Osteoblast (primary cell): ENCODE measurements around the gene UBE2R2. TPM values are rescaled to one million over a fixed set of nuclear protein-coding genes. Genes with fewer than 3 reads are reported as not detected.
A peak's percentile ranks its signal among the peaks of the same experiment; 100 is the strongest.

Experiments used
- DNase-seq: peaks from one replicate; pipeline ENCODE4 v3.0.0; 2011; ENCODE audit warnings: low spot score, mixed read lengths; ENCODE audit not compliant: insufficient read length; ENCODE audit errors: missing footprints
- H2AFZ ChIP-seq: 2 replicates; pipeline ENCODE4 v1.6.0; 2011; ENCODE audit warnings: mild to moderate bottlenecking, low read length
- H3K27ac ChIP-seq: 2 replicates; pipeline ENCODE4 v1.5.1; 2011; ENCODE audit warnings: mild to moderate bottlenecking, low read depth, low read length, moderate library complexity
- H3K27me3 ChIP-seq: 2 replicates; pipeline ENCODE4 v1.6.0; 2012; ENCODE audit warnings: mild to moderate bottlenecking, control low read depth, inconsistent platforms, low read length, moderate library complexity; ENCODE audit not compliant: insufficient read depth
- H3K36me3 ChIP-seq: 2 replicates; pipeline ENCODE4 v1.5.1; 2011; ENCODE audit warnings: mild to moderate bottlenecking, low read length, control low read depth, moderate library complexity; ENCODE audit not compliant: insufficient read depth
- H3K4me1 ChIP-seq: 2 replicates; pipeline ENCODE4 v1.5.1; 2011; ENCODE audit warnings: mild to moderate bottlenecking, low read length, control low read depth, moderate library complexity; ENCODE audit not compliant: insufficient read depth
- H3K4me2 ChIP-seq: 2 replicates; pipeline ENCODE4 v1.6.0; 2011; ENCODE audit warnings: mild to moderate bottlenecking, low read length; ENCODE audit not compliant: insufficient read depth
- H3K4me3 ChIP-seq: fragments of 200-600 bp; sonication (generic); 3 replicates; pipeline ENCODE4 v1.5.1; 2012; ENCODE audit warnings: mild to moderate bottlenecking, low read length, inconsistent platforms; ENCODE audit not compliant: insufficient read depth
- H3K79me2 ChIP-seq: 2 replicates; pipeline ENCODE4 v1.6.0; 2012; ENCODE audit warnings: mild to moderate bottlenecking, low read length, control low read depth, inconsistent platforms; ENCODE audit not compliant: insufficient read depth
- H3K9me3 ChIP-seq: 2 replicates; pipeline ENCODE4 v1.5.1; 2011; ENCODE audit warnings: low read depth, low read length, control low read depth
- H4K20me1 ChIP-seq: 2 replicates; pipeline ENCODE4 v1.6.0; 2012; ENCODE audit warnings: mild to moderate bottlenecking, low read length, control low read depth; ENCODE audit not compliant: insufficient read depth
- total RNA-seq: library from RNA; depleted of rRNA; stranded (reverse); fragments of >200 nt; gene quantifications from 2 replicates; pipeline ENCODE4 v1.2.3, GENCODE V29; 2012
- TF ChIP-seq, protein P1 (sequence below): IDR thresholded peaks from 2 replicates; pipeline ENCODE4 v1.5.1; 2011; ENCODE audit warnings: mild to moderate bottlenecking, low read depth, low read length, moderate library complexity; ENCODE audit errors: extremely low read depth

Gene UBE2R2
- total RNA-seq, 1 donor = 21.4 TPM

DNA sequence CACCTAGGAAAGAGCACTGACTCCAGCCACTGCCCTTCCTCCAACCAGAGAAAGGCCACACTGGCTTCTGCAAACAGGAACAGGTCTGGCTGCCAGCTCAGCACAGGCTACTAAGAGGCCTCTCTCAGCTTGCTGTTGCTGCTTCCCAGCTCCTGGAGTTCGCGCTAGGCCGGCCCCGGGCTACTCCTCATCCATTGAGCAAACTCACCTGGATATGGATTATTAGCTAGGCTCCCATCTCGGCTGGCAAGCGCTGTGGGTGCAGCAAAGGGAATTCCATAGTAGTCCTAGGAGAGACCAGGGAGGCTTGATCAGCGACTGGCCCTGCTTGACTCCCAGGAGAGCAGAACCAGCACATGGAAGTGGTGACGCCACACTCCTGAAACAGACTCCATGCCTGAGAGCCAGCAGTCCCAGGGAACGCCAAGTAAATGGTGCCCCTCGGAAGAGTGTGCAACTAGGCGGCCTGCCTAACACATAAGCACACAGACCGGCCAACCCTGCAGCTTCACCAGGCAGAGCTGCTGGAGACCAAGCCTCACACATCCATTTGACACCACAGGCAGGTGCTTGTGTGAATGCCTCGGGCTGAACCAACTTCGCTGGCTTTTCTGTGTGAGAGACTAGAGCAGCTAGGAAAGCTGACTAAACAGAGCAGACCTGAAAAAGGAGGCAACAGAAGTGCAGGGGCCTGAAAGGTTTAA lies 107.2 kb downstream of the UBE2R2 start:
- H3K79me2 ChIP-seq = peaks cover 3% of the 10 kb centered on the region

DNA sequence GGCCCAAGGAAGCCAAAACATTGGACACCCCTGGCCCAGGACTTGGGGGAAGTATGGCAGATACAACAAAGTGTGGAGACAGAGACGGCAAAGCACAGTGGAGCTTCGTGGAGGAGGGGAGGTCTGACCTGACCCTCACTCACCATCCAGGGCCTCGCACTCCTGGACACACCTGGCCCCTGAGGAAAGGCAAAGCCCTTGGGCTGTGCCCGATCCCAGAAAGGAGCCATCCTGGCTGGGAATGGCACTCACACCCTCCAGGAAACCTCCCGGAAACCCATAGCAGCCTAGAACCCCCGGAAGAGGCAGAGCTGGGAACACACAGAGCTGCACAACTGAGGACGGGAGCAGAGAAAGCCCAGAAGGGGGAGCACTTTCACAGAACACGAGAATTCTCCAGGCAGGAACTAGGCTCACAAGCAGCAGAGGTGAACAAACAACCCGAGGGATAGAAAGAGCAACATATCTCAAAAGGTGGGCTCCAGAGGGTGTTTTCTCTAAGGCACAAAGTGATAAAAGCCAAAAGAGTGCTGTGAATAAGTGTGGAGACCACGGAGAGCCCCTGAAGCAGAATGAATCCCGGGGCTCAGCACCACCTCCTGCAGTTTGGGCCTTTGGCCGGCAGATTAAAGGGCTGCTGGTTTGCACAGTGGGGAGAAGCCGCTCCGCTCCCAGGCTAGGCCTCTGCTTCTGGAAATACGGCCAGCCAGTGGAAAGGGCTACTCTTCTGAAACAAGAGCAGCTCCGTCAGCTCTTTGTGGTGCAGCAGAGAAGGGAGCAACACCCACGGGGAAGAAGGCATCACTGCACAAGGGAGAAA lies 108.2 kb downstream of the UBE2R2 start:
- H3K9me3 ChIP-seq = no peaks in the 10 kb centered on the region
- H4K20me1 ChIP-seq = peaks cover 15% of the 10 kb centered on the region
- TF ChIP-seq, protein P1, sequence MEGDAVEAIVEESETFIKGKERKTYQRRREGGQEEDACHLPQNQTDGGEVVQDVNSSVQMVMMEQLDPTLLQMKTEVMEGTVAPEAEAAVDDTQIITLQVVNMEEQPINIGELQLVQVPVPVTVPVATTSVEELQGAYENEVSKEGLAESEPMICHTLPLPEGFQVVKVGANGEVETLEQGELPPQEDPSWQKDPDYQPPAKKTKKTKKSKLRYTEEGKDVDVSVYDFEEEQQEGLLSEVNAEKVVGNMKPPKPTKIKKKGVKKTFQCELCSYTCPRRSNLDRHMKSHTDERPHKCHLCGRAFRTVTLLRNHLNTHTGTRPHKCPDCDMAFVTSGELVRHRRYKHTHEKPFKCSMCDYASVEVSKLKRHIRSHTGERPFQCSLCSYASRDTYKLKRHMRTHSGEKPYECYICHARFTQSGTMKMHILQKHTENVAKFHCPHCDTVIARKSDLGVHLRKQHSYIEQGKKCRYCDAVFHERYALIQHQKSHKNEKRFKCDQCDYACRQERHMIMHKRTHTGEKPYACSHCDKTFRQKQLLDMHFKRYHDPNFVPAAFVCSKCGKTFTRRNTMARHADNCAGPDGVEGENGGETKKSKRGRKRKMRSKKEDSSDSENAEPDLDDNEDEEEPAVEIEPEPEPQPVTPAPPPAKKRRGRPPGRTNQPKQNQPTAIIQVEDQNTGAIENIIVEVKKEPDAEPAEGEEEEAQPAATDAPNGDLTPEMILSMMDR = peak; percentile 86
- H3K36me3 ChIP-seq = peaks cover 91% of the 10 kb centered on the region
- H3K27ac ChIP-seq = no peak overlapping the region
- H3K27me3 ChIP-seq = no peaks in the 10 kb centered on the region
- peaks cover 4% of the 10 kb centered on the region for H3K4me1 ChIP-seq
- H3K4me3 ChIP-seq = no peak overlapping the region
- DNase-seq = peak; percentile 97
- H3K4me2 ChIP-seq = no peak overlapping the region
- H2AFZ ChIP-seq = no peak overlapping the region
- H3K79me2 ChIP-seq = peaks cover 3% of the 10 kb centered on the region

More for the DNA sequence above, 107.2 kb downstream of the UBE2R2 start:
- Histone ChIP-seq H4K20me1 (peaks cover 12% of the 10 kb centered on the region), H3K36me3 (peaks cover 92% of the 10 kb centered on the region), H3K4me3 (no peak overlapping the region), H3K4me1 (peaks cover 4% of the 10 kb centered on the region), H3K27ac (no peak overlapping the region), H3K4me2 (no peak overlapping the region), H3K9me3 (no peaks in the 10 kb centered on the region), H2AFZ (no peak overlapping the region), H3K27me3 (no peaks in the 10 kb centered on the region)
- DNase-seq = peak; percentile 42
- TF ChIP-seq, protein P1 = no peak

DNA sequence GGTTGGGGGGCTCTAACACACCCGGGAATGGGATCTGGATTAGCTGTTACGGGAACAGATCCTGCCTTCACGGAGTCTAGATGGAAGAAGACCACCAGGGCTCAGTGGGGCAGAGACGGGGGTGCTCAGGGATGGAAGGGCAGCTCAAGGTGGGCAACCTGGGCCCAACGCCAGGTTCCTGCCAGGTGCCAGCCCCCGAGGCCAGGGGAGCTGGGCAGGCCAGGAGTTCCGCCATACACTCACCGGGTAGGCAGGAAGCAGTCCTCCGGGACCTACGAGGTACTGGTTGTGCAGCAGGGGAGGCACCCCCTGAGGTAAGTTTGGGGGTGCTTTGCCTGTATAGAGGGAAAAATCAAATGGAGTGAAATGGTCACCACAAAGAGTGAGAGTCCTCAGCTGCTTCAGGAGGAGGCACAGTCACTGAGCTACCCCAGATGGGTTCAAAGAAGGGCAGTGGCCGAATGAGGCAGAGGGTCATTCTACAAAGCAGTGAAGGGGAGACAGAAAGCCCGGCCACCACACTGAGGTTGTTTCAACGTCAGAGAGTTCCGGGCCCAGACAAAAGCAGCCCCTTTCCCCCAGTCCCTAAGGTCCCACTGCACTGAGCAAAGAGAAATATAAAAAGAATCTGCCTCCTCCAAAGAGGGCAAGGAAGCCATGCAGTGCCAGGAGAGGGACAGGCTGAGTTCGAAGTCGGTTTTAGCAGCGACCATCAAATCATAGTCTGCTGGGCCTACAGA lies 110.0 kb downstream of the UBE2R2 start:
- Histone ChIP-seq H3K4me1 (peaks cover 4% of the 10 kb centered on the region), H4K20me1 (peaks cover 20% of the 10 kb centered on the region), H3K36me3 (peaks cover 88% of the 10 kb centered on the region)

More for the DNA sequence above, 110.0 kb downstream of the UBE2R2 start:
- Histone ChIP-seq H3K9me3 (no peaks in the 10 kb centered on the region), H3K4me2 (no peak overlapping the region), H3K4me3 (no peak overlapping the region), H3K27me3 (no peaks in the 10 kb centered on the region), H3K27ac (no peak overlapping the region), H2AFZ (no peak overlapping the region), H3K79me2 (peaks cover 3% of the 10 kb centered on the region)
- TF ChIP-seq, protein P1 = no peak
- peak; percentile 87 for DNase-seq
